GM21529 (cell line): ENCODE data around the gene CLCN5.
A peak's percentile ranks its signal among the peaks of the same experiment; 100 is the strongest.

Experiments
- ATAC-seq: cut with Tn5 transposase; IDR thresholded peaks from one replicate; pipeline ENCODE4 v1.9.1; 2021; ENCODE audit not compliant: unreplicated experiment

Gene CLCN5

GRCh38 chrX:49922291-49923241 is at the start of gene CLCN5:
Gene CLCN5 (plus strand): TSS chrX:49922596. CDS start chrX:49925299, 2,703 bp downstream.
- peak; percentile 91 for ATAC-seq

GRCh38 chrX:49876750-49877149 is 45.6 kb upstream of the CLCN5 start:
- no peak for ATAC-seq

GRCh38 chrX:49877397-49878101 is 44.8 kb upstream of the CLCN5 start:
- no peak for ATAC-seq

- no peak for ATAC-seq
Observed at GRCh38 chrX:49878128-49878833, 44.1 kb upstream of the CLCN5 start.

- ATAC-seq = peak; percentile 90
Observed at GRCh38 chrX:49878834-49879655, 43.4 kb upstream of the CLCN5 start, which contains the start of gene USP27X. Gene USP27X (plus strand): TSS chrX:49879484. CDS start chrX:49880308, 824 bp downstream.

- ATAC-seq = peak; percentile 16
Observed at GRCh38 chrX:49879656-49880277, 42.6 kb upstream of the CLCN5 start.

- ATAC-seq = no peak
Observed at GRCh38 chrX:49880668-49881067, 41.7 kb upstream of the CLCN5 start.

GRCh38 chrX:49884290-49884862 is 38.0 kb upstream of the CLCN5 start:
- peak; percentile 57 for ATAC-seq

GRCh38 chrX:49892542-49892941 is 29.9 kb upstream of the CLCN5 start:
- no peak for ATAC-seq

GRCh38 chrX:49896951-49897350 is 25.4 kb upstream of the CLCN5 start:
- no peak for ATAC-seq

- ATAC-seq = no peak
Observed at GRCh38 chrX:49901048-49901447, 21.3 kb upstream of the CLCN5 start.

- ATAC-seq = peak; percentile 64
Observed at GRCh38 chrX:49910344-49910743, 12.1 kb upstream of the CLCN5 start.

- ATAC-seq = no peak
Observed at GRCh38 chrX:49912086-49912485, 10.3 kb upstream of the CLCN5 start.

- no peak for ATAC-seq
Observed at GRCh38 chrX:49912861-49913260, 9.5 kb upstream of the CLCN5 start.

GRCh38 chrX:49915361-49916222 is 6.8 kb upstream of the CLCN5 start:
- ATAC-seq = peak; percentile 82

- no peak for ATAC-seq
Observed at GRCh38 chrX:49919617-49920016, 2.8 kb upstream of the CLCN5 start.

GRCh38 chrX:49921109-49921508 is 1.3 kb upstream of the CLCN5 start:
- no peak for ATAC-seq

GRCh38 chrX:49925176-49925575 is 2.8 kb downstream of the CLCN5 start:
- ATAC-seq = no peak

GRCh38 chrX:49930039-49930438 is 7.6 kb downstream of the CLCN5 start:
- no peak for ATAC-seq
